ENCODE results near the gene YWHAG.

- TF ChIP-seq, protein P1, sequence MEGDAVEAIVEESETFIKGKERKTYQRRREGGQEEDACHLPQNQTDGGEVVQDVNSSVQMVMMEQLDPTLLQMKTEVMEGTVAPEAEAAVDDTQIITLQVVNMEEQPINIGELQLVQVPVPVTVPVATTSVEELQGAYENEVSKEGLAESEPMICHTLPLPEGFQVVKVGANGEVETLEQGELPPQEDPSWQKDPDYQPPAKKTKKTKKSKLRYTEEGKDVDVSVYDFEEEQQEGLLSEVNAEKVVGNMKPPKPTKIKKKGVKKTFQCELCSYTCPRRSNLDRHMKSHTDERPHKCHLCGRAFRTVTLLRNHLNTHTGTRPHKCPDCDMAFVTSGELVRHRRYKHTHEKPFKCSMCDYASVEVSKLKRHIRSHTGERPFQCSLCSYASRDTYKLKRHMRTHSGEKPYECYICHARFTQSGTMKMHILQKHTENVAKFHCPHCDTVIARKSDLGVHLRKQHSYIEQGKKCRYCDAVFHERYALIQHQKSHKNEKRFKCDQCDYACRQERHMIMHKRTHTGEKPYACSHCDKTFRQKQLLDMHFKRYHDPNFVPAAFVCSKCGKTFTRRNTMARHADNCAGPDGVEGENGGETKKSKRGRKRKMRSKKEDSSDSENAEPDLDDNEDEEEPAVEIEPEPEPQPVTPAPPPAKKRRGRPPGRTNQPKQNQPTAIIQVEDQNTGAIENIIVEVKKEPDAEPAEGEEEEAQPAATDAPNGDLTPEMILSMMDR (IDR thresholded peaks at IDR 0.05): no peak
- TF ChIP-seq POLR2A (IDR thresholded peaks at IDR 0.05): no peak
- no peak for TF ChIP-seq EP300 (IDR thresholded peaks at IDR 0.05)
- TF ChIP-seq POLR2AphosphoS5 (IDR thresholded peaks at IDR 0.05): no peak
Measured at GRCh38 chr7:76375251-76375650, 16.5 kb upstream of the YWHAG start.
